ENCODE results near the gene GCNT1. TPM values are rescaled to one million over a fixed set of nuclear protein-coding genes. Genes with fewer than 3 reads are reported as not detected.

GCNT1 gene
- total and polyA plus RNA-seq, 2 of the 13 experiments (the other 11 are each of a cell fraction or from before 2014, with no cell fraction given): 0.55 to 1.7 TPM

DNA sequence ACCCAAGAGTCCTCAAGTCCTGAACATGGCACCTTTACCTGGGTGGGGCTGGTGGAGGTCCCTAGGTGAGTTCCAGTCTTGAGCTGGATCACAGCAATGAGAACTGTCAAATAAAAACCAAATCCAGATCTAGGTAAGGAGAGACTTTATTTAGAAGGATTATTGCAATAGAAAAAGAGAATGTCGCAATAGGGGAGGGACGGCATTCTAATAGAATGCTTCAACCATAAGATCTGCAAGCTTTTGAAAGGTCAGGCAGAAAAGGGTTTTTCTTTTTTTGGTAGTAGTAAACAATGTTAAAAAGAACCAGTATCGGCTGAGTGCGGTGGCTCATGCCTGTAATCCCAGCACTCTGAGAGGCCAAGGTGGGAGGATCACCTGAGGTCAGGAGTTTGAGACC lies 5.2 kb upstream of the GCNT1 start:
- Histone ChIP-seq H3K79me2 (ENCODE audit: insufficient read depth, low read length) (no peaks in the 10 kb centered on the region), H3K9ac (ENCODE audit: insufficient read depth, low read depth, low read length) (no peak overlapping the region), H3K4me1 (ENCODE audit: insufficient read depth, low read length) (peaks cover 20% of the 10 kb centered on the region), H3K9me3 (ENCODE audit: low read length) (no peaks in the 10 kb centered on the region), H3K36me3 (replicated peaks in 1 of 2; ENCODE audit: control insufficient read depth in 1 of 2, insufficient read depth in 2 of 2, low read length in 2 of 2) (no peaks in the 10 kb centered on the region), H3K27me3 (ENCODE audit: control insufficient read depth in 1 of 2, insufficient read depth in 2 of 2, low read length in 2 of 2) (no peaks in the 10 kb centered on the region), H4K20me1 (ENCODE audit: insufficient read depth, low read length) (no peaks in the 10 kb centered on the region), H2AFZ (ENCODE audit: low read length) (no peak overlapping the region), H3K27ac (ENCODE audit: extremely low read length, insufficient read depth, low read length) (no peak overlapping the region), H3K4me2 (ENCODE audit: low read depth, low read length) (no peak overlapping the region), H3K4me3 (replicated peaks in 1 of 3; ENCODE audit: insufficient read depth in 1 of 3, low read depth in 2 of 3, low read length in 3 of 3) (no peak overlapping the region)
- no peak for DNase-seq (ENCODE audit: low spot score)
- in situ Hi-C loops (cut with HindIII; ENCODE audit: extremely low pct_ligation_motif_present, low pct_unique_long_range_greater_than_20kb): loop anchor here (5.0 kb wide), 1 partner anchor 204 kb away; no protein-coding TSS in a partner anchor
- WGBS (ENCODE audit: low lambda C conversion rate): 55% methylated on average over 4 of the region's 4 CpGs
- no peak for TF ChIP-seq KAT7 (CRISPR knock-in tag; IDR thresholded peaks at IDR 0.05; ENCODE audit: borderline replicate concordance)
- TF ChIP-seq CEBPB (IDR thresholded peaks at IDR 0.05; ENCODE audit: borderline replicate concordance, low read depth, low read length): peak; percentile 92
- no peak for TF ChIP-seq ZNF468 (CRISPR knock-in tag; IDR thresholded peaks at IDR 0.05)
- no peak for TF ChIP-seq CCDC6 (CRISPR knock-in tag; IDR thresholded peaks at IDR 0.05)
- no peak for TF ChIP-seq MAFF (IDR thresholded peaks at IDR 0.05; ENCODE audit: low read depth, low read length)
- TF ChIP-seq GLMP (CRISPR knock-in tag; IDR thresholded peaks at IDR 0.05; ENCODE audit: borderline replicate concordance): no peak
- no peak for TF ChIP-seq KLF16 (CRISPR knock-in tag; IDR thresholded peaks at IDR 0.05)
- TF ChIP-seq CEBPG (CRISPR knock-in tag; IDR thresholded peaks at IDR 0.05): peak; percentile 45
- no peak for TF ChIP-seq FOXA3 (CRISPR knock-in tag; IDR thresholded peaks at IDR 0.05)
- TF ChIP-seq KMT2B (CRISPR knock-in tag; IDR thresholded peaks at IDR 0.05): no peak
- TF ChIP-seq ZNF841 (CRISPR knock-in tag; IDR thresholded peaks at IDR 0.05; ENCODE audit: borderline replicate concordance): no peak
- intact Hi-C loops (cut with micrococcal nuclease; ENCODE audit: unreplicated experiment): no loop called here
- CTCF ChIA-PET (ENCODE audit: low intra/inter-chr PET ratio, low total read pairs): no interaction called here
- BruUV-seq (replicated peaks): no TSS peak
- ATAC-seq: no peak
- POLR2A ChIA-PET: no interaction called here
- no peak for FAIRE-seq
